ENCODE measurements around the gene CYBB.
"Not testable (repeated sequence)": the region's sequence is repeated elsewhere in the genome, so short reads cannot be mapped to it uniquely, and the experiment has no call there.

Gene CYBB

DNA sequence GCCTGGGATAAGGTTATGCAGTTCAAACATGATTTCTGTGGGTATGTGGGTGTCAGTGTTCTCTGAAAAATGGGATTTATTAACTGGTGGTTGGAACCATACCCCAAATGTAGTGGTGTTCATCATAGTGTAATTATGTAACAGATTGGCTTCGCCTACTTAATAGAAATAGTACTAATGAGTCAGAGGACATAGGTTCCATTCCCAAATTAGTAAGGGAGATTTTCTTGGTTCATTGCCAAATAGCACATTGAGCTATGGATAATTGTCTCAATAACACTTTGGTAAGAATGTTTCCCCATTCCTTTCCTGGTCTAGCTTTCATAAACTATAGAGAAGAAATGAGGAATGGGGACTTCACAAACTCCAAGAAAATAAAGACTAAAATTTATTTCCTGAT lies 20.5 kb upstream of the CYBB start:
- Histone ChIP-seq H3K27ac (ENCODE audit: low read depth, low read length) (no peak overlapping the region), H3K4me1 (ENCODE audit: control insufficient read depth, insufficient read depth, low read length, unreplicated experiment) (no peaks in the 10 kb centered on the region), H2AFZ (ENCODE audit: low read length, unreplicated experiment) (no peak overlapping the region), H3K27me3 (ENCODE audit: insufficient read depth, low read length) (peaks cover 4% of the 10 kb centered on the region; the same call in 1 of the 2 replicates), H3K36me3 (ENCODE audit: insufficient read depth, low read length) (no peaks in the 10 kb centered on the region), H3K4me3 (ENCODE audit: low read depth, low read length) (no peak overlapping the region), H3K79me2 (ENCODE audit: control insufficient read depth, insufficient read depth, low read length, unreplicated experiment) (no peaks in the 10 kb centered on the region)

DNA sequence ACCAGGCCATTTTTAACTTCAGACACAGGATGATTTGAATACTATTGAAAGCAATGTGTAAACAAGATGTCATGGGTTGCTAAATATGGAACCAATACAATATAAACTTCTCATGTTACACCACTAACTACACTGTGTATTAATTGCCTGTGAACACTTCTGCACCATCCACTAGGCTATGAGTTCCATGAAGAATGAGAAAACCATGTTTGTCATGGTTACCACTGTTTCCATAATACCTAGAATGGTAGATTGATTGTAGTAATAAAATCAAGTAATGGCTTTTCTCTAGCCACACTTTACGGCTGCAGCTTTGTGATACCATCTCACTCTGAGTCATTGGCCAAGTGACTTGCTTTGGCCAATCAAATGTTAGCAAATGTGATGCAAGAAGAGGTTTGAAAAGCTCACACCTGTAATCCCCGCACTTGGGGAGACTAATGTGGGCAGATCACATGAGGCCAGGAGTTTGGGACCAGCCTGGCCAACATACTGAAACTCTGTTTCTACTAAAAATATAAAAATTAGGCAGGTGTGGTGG lies 19.9 kb upstream of the CYBB start:
- H2AFZ ChIP-seq (ENCODE audit: low read length, unreplicated experiment) = no peak overlapping the region
- H3K27me3 ChIP-seq (ENCODE audit: insufficient read depth, low read length) = peaks cover 4% of the 10 kb centered on the region; the same call in 1 of the 2 replicates
- no peak overlapping the region for H3K27ac ChIP-seq (ENCODE audit: low read depth, low read length)
- H3K4me1 ChIP-seq (ENCODE audit: control insufficient read depth, insufficient read depth, low read length, unreplicated experiment) = no peaks in the 10 kb centered on the region
- no peak overlapping the region for H3K4me3 ChIP-seq (ENCODE audit: low read depth, low read length)
- H3K79me2 ChIP-seq (ENCODE audit: control insufficient read depth, insufficient read depth, low read length, unreplicated experiment) = no peaks in the 10 kb centered on the region
- H3K36me3 ChIP-seq (ENCODE audit: insufficient read depth, low read length) = no peaks in the 10 kb centered on the region

DNA sequence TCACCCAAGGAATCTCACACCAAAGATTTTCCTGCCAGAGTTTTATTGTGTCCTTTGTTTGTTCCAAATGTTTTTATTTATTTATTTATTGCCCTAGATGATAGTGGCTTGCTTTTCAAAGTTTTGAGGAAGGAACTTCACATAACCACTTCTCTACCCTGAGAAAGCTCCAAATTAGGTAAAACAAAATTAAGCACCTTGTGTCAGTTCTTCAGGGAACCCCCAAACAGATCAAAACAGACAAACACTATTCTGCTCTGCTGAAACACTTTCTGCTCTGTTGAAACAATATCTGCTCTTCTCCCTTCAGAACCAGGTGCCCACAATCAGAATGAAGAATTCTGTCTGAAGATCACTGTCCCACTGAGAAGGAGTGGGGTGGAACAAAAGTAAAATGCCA lies 16.5 kb upstream of the CYBB start:
- Histone ChIP-seq H3K27ac (ENCODE audit: low read depth, low read length) (no peak overlapping the region), H3K79me2 (ENCODE audit: control insufficient read depth, insufficient read depth, low read length, unreplicated experiment) (no peaks in the 10 kb centered on the region), H3K4me3 (ENCODE audit: low read depth, low read length) (no peak overlapping the region), H2AFZ (ENCODE audit: low read length, unreplicated experiment) (no peak overlapping the region), H3K4me1 (ENCODE audit: control insufficient read depth, insufficient read depth, low read length, unreplicated experiment) (no peaks in the 10 kb centered on the region), H3K27me3 (ENCODE audit: insufficient read depth, low read length) (no peaks in the 10 kb centered on the region; the same call in 1 of the 2 replicates), H3K36me3 (ENCODE audit: insufficient read depth, low read length) (no peaks in the 10 kb centered on the region)

DNA sequence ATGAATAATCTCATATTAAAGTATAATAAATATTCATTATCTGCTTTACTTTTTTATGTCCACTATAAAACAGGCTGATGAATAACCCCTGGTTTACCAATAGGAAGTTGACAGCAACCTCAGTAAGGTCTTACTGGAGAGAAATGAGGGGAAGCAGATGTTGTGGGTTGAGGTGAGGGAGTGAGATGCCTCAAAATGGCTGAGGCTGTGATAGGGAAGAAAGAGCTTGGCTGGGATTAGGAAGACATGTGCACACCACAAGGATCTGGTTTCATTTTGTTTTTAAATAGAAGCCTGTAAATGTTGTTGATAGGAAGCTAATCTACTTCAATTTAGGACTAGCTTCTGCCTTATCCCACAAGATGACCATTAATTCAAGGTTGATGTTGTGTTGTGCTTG lies 14.4 kb upstream of the CYBB start:
- Histone ChIP-seq H2AFZ (ENCODE audit: low read length, unreplicated experiment) (no peak overlapping the region), H3K4me1 (ENCODE audit: control insufficient read depth, insufficient read depth, low read length, unreplicated experiment) (no peaks in the 10 kb centered on the region), H3K4me3 (ENCODE audit: low read depth, low read length) (no peak overlapping the region), H3K79me2 (ENCODE audit: control insufficient read depth, insufficient read depth, low read length, unreplicated experiment) (no peaks in the 10 kb centered on the region), H3K36me3 (ENCODE audit: insufficient read depth, low read length) (no peaks in the 10 kb centered on the region), H3K27ac (ENCODE audit: low read depth, low read length) (no peak overlapping the region), H3K27me3 (ENCODE audit: insufficient read depth, low read length) (no peaks in the 10 kb centered on the region; the same call in 1 of the 2 replicates)

DNA sequence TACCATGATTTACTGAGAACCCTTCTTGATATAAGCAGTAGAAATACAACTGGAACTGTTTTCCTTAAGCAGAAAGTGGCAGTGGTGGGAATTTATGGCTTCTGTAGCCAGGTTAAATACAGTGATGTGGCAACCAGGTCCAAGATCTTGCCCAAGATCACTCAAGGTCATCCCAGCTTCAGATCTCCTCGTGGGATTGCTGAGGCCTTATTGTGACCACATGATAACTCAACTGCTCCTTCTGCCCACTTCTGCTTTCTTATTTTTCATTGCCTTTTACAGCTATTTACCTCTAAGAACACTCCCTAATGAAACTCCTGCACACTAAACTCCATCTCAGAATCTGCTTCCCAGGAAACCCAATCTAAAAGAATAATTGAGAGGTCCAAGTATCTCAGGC lies 12.4 kb upstream of the CYBB start:
- H3K4me3 ChIP-seq (ENCODE audit: low read depth, low read length) = no peak overlapping the region
- H3K27ac ChIP-seq (ENCODE audit: low read depth, low read length) = no peak overlapping the region
- H3K4me1 ChIP-seq (ENCODE audit: control insufficient read depth, insufficient read depth, low read length, unreplicated experiment) = no peaks in the 10 kb centered on the region
- H3K79me2 ChIP-seq (ENCODE audit: control insufficient read depth, insufficient read depth, low read length, unreplicated experiment) = no peaks in the 10 kb centered on the region
- no peaks in the 10 kb centered on the region for H3K36me3 ChIP-seq (ENCODE audit: insufficient read depth, low read length)
- H2AFZ ChIP-seq (ENCODE audit: low read length, unreplicated experiment) = no peak overlapping the region
- H3K27me3 ChIP-seq (ENCODE audit: insufficient read depth, low read length) = no peaks in the 10 kb centered on the region; the same call in 1 of the 2 replicates

DNA sequence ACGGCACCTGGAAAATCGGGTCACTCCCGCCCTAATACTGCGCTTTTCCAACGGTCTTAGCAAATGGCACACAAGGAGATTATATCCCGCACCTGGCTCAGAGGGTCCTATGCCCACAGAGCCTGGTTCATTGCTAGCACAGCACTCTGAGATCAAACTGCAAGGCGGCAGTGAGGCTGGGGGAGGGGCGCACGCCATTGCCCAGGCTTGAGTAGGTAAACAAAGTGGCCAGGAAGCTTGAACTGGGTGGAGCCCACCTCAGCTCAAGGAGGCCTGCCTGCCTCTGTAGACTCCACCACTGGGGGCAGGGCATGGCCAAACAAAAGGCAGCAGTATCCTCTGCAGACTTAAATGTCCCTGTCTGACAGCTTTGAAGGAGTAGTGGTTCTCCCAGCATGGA lies 11.0 kb upstream of the CYBB start:
- not testable (repeated sequence) for H3K36me3 ChIP-seq (ENCODE audit: insufficient read depth, low read length); H3K27ac ChIP-seq (ENCODE audit: low read depth, low read length); H3K27me3 ChIP-seq (ENCODE audit: insufficient read depth, low read length); H3K4me3 ChIP-seq (ENCODE audit: low read depth, low read length); H3K79me2 ChIP-seq (ENCODE audit: control insufficient read depth, insufficient read depth, low read length, unreplicated experiment); H2AFZ ChIP-seq (ENCODE audit: low read length, unreplicated experiment); H3K4me1 ChIP-seq (ENCODE audit: control insufficient read depth, insufficient read depth, low read length, unreplicated experiment)

DNA sequence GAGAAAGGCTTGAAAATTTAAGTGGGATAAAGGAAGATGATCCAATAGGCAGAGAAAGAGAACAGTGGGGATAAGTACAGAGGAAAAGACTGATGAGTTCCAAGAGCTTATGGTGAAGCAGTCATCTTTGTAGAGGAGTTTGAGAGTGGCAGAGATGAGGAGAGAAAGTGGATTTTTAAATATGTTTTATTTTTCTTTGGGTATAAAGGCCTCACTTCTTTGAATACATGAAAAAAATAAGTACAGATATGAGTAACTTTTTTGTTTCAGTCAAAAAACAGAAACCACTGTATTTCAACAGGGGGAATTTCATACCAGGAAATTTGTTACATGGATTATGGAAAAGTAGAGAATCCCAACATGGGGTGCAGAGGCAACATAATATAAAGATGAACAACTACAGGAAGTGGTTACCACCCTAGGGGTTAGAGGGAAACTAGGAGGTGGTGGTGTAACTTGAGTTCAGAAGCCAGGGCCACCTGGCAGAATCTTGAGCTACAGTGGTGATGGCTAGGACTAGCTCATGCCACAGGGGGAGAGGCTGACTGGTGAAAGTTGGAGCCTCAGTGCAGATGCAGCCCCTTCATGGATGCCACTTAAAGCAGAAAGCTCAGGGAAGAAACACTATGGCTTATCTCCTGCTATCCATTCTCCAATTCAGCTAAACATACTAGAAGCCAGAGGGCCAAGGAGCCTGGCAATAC lies 3.4 kb upstream of the CYBB start:
- Histone ChIP-seq H3K36me3 (ENCODE audit: insufficient read depth, low read length) (no peaks in the 10 kb centered on the region), H3K27me3 (ENCODE audit: insufficient read depth, low read length) (no peaks in the 10 kb centered on the region), H2AFZ (ENCODE audit: low read length, unreplicated experiment) (no peak overlapping the region), H3K4me1 (ENCODE audit: control insufficient read depth, insufficient read depth, low read length, unreplicated experiment) (no peaks in the 10 kb centered on the region), H3K4me3 (ENCODE audit: low read depth, low read length) (no peak overlapping the region), H3K79me2 (ENCODE audit: control insufficient read depth, insufficient read depth, low read length, unreplicated experiment) (no peaks in the 10 kb centered on the region), H3K27ac (ENCODE audit: low read depth, low read length) (no peak overlapping the region)

DNA sequence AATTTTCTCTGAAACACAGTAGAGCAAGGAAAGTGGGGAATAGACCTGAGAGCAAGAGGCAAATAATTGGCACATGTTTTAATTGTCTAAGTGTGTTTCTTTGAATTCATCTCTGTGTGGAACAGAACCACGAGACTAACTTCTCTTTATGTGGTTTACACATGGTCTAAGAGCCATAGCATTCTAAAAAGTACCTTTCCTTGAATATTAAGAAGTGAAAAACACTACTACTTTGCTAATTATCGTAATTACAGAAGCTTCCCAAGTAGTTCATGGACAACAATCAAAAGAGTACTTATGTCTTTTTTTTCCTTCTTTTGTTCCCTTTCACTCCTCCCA lies 2.9 kb upstream of the CYBB start:
- Histone ChIP-seq H3K79me2 (ENCODE audit: control insufficient read depth, insufficient read depth, low read length, unreplicated experiment) (no peaks in the 10 kb centered on the region), H3K27me3 (ENCODE audit: insufficient read depth, low read length) (no peaks in the 10 kb centered on the region), H3K27ac (ENCODE audit: low read depth, low read length) (no peak overlapping the region), H3K36me3 (ENCODE audit: insufficient read depth, low read length) (no peaks in the 10 kb centered on the region), H2AFZ (ENCODE audit: low read length, unreplicated experiment) (no peak overlapping the region), H3K4me1 (ENCODE audit: control insufficient read depth, insufficient read depth, low read length, unreplicated experiment) (no peaks in the 10 kb centered on the region), H3K4me3 (ENCODE audit: low read depth, low read length) (no peak overlapping the region)

DNA sequence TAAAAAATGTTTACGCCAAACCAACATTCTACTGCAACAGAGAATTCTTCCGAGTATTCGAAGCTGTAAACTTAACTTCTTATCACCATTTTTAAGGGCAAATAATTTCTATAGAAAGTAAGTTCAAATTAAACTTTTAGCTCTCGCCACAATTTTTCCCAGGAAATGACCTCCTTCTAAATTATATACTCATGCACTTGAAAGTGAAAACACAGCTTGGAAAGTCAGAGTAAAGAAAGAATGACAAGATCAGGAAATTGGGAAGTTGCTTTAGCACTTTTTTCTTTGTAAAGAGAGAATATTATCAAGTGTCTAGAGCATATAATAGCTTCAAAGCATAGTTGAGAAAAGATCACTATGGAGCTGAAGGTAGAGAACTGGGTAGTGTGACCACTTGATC lies 1.2 kb downstream of the CYBB start:
- Histone ChIP-seq H3K4me1 (ENCODE audit: control insufficient read depth, insufficient read depth, low read length, unreplicated experiment) (no peaks in the 10 kb centered on the region), H3K79me2 (ENCODE audit: control insufficient read depth, insufficient read depth, low read length, unreplicated experiment) (no peaks in the 10 kb centered on the region), H3K27me3 (ENCODE audit: insufficient read depth, low read length) (no peaks in the 10 kb centered on the region), H3K4me3 (ENCODE audit: low read depth, low read length) (no peak overlapping the region), H2AFZ (ENCODE audit: low read length, unreplicated experiment) (no peak overlapping the region), H3K36me3 (ENCODE audit: insufficient read depth, low read length) (no peaks in the 10 kb centered on the region), H3K27ac (ENCODE audit: low read depth, low read length) (no peak overlapping the region)

DNA sequence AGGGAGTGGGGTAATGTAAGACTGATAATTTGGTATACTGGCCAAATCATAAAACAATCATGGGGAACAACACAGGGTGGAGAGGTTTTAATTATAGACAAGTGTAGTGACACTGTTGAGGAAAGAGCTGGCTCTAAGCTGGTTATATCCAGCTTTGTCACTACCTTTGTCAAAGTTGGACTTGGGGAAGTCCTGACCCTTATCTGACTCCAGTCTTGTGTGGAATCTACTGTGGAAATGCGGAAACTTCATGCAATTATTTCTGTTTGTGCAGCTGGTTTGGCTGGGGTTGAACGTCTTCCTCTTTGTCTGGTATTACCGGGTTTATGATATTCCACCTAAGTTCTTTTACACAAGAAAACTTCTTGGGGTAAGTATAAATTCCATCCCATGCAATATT lies 2.0 kb downstream of the CYBB start:
- H2AFZ ChIP-seq (ENCODE audit: low read length, unreplicated experiment) = no peak overlapping the region
- no peaks in the 10 kb centered on the region for H3K36me3 ChIP-seq (ENCODE audit: insufficient read depth, low read length)
- no peak overlapping the region for H3K27ac ChIP-seq (ENCODE audit: low read depth, low read length)
- no peak overlapping the region for H3K4me3 ChIP-seq (ENCODE audit: low read depth, low read length)
- no peaks in the 10 kb centered on the region for H3K79me2 ChIP-seq (ENCODE audit: control insufficient read depth, insufficient read depth, low read length, unreplicated experiment)
- no peaks in the 10 kb centered on the region for H3K27me3 ChIP-seq (ENCODE audit: insufficient read depth, low read length)
- H3K4me1 ChIP-seq (ENCODE audit: control insufficient read depth, insufficient read depth, low read length, unreplicated experiment) = no peaks in the 10 kb centered on the region

DNA sequence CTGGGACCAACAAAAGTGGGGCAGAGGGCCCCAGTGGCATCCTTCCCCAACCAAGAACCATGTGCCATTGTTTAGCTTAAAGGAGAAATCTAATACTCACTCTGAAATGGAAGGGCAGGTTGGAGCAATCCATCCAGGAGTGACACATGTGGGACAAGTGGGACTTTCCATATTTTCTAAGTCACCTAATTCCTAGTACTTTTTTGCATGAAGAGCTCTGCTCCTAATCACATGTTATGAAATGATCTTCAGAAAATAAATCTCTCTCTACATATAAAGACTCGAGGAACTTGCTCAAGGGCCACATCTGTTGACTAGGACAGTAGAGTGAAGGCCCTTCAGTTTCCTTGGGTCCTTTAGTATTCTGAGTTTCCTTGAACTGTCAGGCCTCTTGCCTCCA lies 2.5 kb downstream of the CYBB start:
- no peaks in the 10 kb centered on the region for H3K27me3 ChIP-seq (ENCODE audit: insufficient read depth, low read length)
- H3K27ac ChIP-seq (ENCODE audit: low read depth, low read length) = no peak overlapping the region
- no peak overlapping the region for H2AFZ ChIP-seq (ENCODE audit: low read length, unreplicated experiment)
- H3K79me2 ChIP-seq (ENCODE audit: control insufficient read depth, insufficient read depth, low read length, unreplicated experiment) = no peaks in the 10 kb centered on the region
- no peaks in the 10 kb centered on the region for H3K4me1 ChIP-seq (ENCODE audit: control insufficient read depth, insufficient read depth, low read length, unreplicated experiment)
- H3K4me3 ChIP-seq (ENCODE audit: low read depth, low read length) = no peak overlapping the region
- no peaks in the 10 kb centered on the region for H3K36me3 ChIP-seq (ENCODE audit: insufficient read depth, low read length)

Measured in ACC112 (cell line).